K562 (cell line): ENCODE results near the gene PEPD. TPM values are rescaled to one million over a fixed set of nuclear protein-coding genes. Genes with fewer than 3 reads are reported as not detected.

Source experiments
- ATAC-seq: fragments of 200-7000 bp; cut with Tn5 transposase; 3 replicates; pipeline ENCODE4 v1.9.1; 2020; ENCODE audit warnings: moderate library complexity
- BruUV-seq: library from RNA; stranded (reverse); fragments of 400-500 nt; replicated peaks from 2 replicates; lab custom pipeline; 2021; lab: Mats Ljungman, UMichigan
- CTCF ChIA-PET: fragments of 300-600 bp; formaldehyde crosslinking; extraction: SDS; loops from one replicate; lab custom pipeline; 2021; ENCODE audit warnings: low intra/inter-chr PET ratio; lab: Yijun Ruan, JAX
- POLR2A ChIA-PET: fragments of 300-600, 350-650 bp; sonication (Branson Sonifier 250); formaldehyde crosslinking; extraction: SDS; loops from one replicate; lab custom pipeline; 2021; ENCODE audit warnings: antibody characterized with exemption, inconsistent platforms; lab: Yijun Ruan, JAX
- DNase-seq, 4 experiments: peaks; one replicate each; pipeline versions ENCODE4 v3.0.0 to v3.0.0-alpha.2; 2011 to 2018; ENCODE audit warnings: low spot score in 3 of 4, mixed read lengths in 3 of 4; ENCODE audit errors: extremely low read depth in 1 of 4
- FAIRE-seq: peaks from 2 replicates; lab custom pipeline; 2011; peaks lifted over from hg19 to GRCh38; lab: Jason Lieb, UNC
- H2AFZ ChIP-seq: 2 replicates; pipeline ENCODE4 v1.6.0; 2011; ENCODE audit warnings: low read depth, low read length, control low read depth, inconsistent platforms
- H3K27ac ChIP-seq: fragments of 200-600 bp; 3 replicates; pipeline ENCODE4 v1.8.0; 2011; ENCODE audit warnings: low read depth, mild to moderate bottlenecking, control low read depth, inconsistent platforms, low read length, moderate library complexity, mixed read lengths; ENCODE audit errors: extremely low read depth
- H3K27me3 ChIP-seq, 2 experiments: fragments of 300-600 bp in 1 of 2; 2 replicates in 1 of 2; 3 replicates in 1 of 2; pipeline versions ENCODE4 v1.6.0 to v1.8.0; 2011; ENCODE audit warnings: inconsistent platforms in 2 of 2, low read length in 2 of 2, mild to moderate bottlenecking in 1 of 2, mixed read lengths in 1 of 2, moderate library complexity in 1 of 2; ENCODE audit not compliant: control insufficient read depth in 2 of 2, insufficient read depth in 2 of 2
- H3K36me3 ChIP-seq: fragments of 300-600 bp; 3 replicates; pipeline ENCODE4 v1.8.0; 2011; ENCODE audit warnings: mild to moderate bottlenecking, low read length, inconsistent platforms; ENCODE audit not compliant: control insufficient read depth, insufficient read depth
- H3K4me1 ChIP-seq, 2 experiments: fragments of 200-600 bp in 1 of 2; replicated peaks in 1 of 2; 2 replicates in 1 of 2; 3 replicates in 1 of 2; pipeline versions ENCODE4 v1.5.1 to v1.8.0; 2011; ENCODE audit warnings: inconsistent platforms in 2 of 2, low read length in 2 of 2, mild to moderate bottlenecking in 1 of 2, mixed read lengths in 1 of 2, moderate library complexity in 1 of 2; ENCODE audit not compliant: control insufficient read depth in 2 of 2, insufficient read depth in 2 of 2
- H3K4me2 ChIP-seq: 2 replicates; pipeline ENCODE4 v1.6.1; 2011; ENCODE audit warnings: low read length, control low read depth, inconsistent platforms, mixed read lengths; ENCODE audit not compliant: insufficient read depth
- H3K4me3 ChIP-seq: fragments of 200-600 bp; sonication (generic), shearing (Covaris generic); 2 replicates; pipeline ENCODE4 v1.5.1; 2016; ENCODE audit warnings: control low read depth, inconsistent platforms
- H3K79me2 ChIP-seq: fragments of 200-600 bp; 3 replicates; pipeline ENCODE4 v1.8.0; 2011; ENCODE audit warnings: low read length, inconsistent platforms; ENCODE audit not compliant: control insufficient read depth, insufficient read depth
- H3K9ac ChIP-seq, 2 experiments: 2 replicates each; pipeline versions ENCODE4 v1.6.0 to v1.6.1; 2011; ENCODE audit warnings: low read depth in 2 of 2, low read length in 2 of 2, control low read depth in 1 of 2, inconsistent platforms in 1 of 2, mild to moderate bottlenecking in 1 of 2, mixed read lengths in 1 of 2; ENCODE audit not compliant: insufficient read depth in 1 of 2
- H3K9me1 ChIP-seq: one replicate; pipeline ENCODE4 v1.6.0; 2011; ENCODE audit warnings: inconsistent platforms, mild to moderate bottlenecking, low read length, moderate library complexity; ENCODE audit not compliant: control insufficient read depth, insufficient read depth
- H3K9me3 ChIP-seq: replicated peaks from 2 replicates; pipeline ENCODE4 v1.5.1; 2011; ENCODE audit warnings: low read depth, low read length, inconsistent platforms; ENCODE audit not compliant: control insufficient read depth, insufficient read depth
- H4K20me1 ChIP-seq: replicated peaks from 2 replicates; pipeline ENCODE4 v1.6.1; 2011; ENCODE audit warnings: low read length, inconsistent platforms, mixed read lengths; ENCODE audit not compliant: control insufficient read depth, insufficient read depth
- BRF2 ChIP-seq: IDR thresholded peaks from 3 replicates; pipeline ENCODE4 v1.6.1; 2011; ENCODE audit warnings: borderline replicate concordance, mild to moderate bottlenecking; ENCODE audit not compliant: insufficient read length, insufficient read depth
- CEBPG ChIP-seq, 3 experiments: fragments of 200-800 bp in 1 of 3; sonication (Bioruptor generic) in 1 of 3; sonication (generic) in 1 of 3; formaldehyde crosslinking in 1 of 3; IDR thresholded peaks in 2 of 3; conservative IDR thresholded peaks in 1 of 3; 2 replicates each; pipeline versions ENCODE4 v1.6.1 to v1.8.0; 2016 to 2022; ENCODE audit warnings: missing compliant biosample characterization in 2 of 3, missing genetic modification characterization in 2 of 3, mild to moderate bottlenecking in 1 of 3, missing genetic modification reagents in 1 of 3
- CREB3 ChIP-seq: fragments of 450-650 bp; conservative IDR thresholded peaks from 2 replicates; pipeline ENCODE4 v1.6.1; 2016; ENCODE audit warnings: missing genetic modification characterization, low read depth, mild to moderate bottlenecking, missing compliant biosample characterization, moderate library complexity
- CREB5 ChIP-seq: fragments of 250-450 bp; sonication (Bioruptor Pico); IDR thresholded peaks from 2 replicates; pipeline ENCODE4 v1.5.0; 2020; ENCODE audit warnings: mild to moderate bottlenecking
- KLF10 ChIP-seq: fragments of 250-450 bp; sonication (Bioruptor Pico); IDR thresholded peaks from 2 replicates; pipeline ENCODE4 v1.6.1; 2021; ENCODE audit warnings: matching md5 sums
- ZNF253 ChIP-seq: fragments of 250-450 bp; sonication (Bioruptor Pico); conservative IDR thresholded peaks from 2 replicates; pipeline ENCODE4 v1.6.1; 2021; ENCODE audit warnings: mild to moderate bottlenecking
- ZNF280A ChIP-seq: fragments of 450-650 bp; IDR thresholded peaks from 2 replicates; pipeline ENCODE4 v1.6.1; 2018; ENCODE audit warnings: mild to moderate bottlenecking, low read depth; ENCODE audit not compliant: partially characterized antibody
- ZNF436 ChIP-seq: fragments of 250-450, 450-650 bp; sonication (Bioruptor Pico); formaldehyde crosslinking; IDR thresholded peaks from 2 replicates; pipeline ENCODE4 v1.7.0; 2020; ENCODE audit warnings: mild to moderate bottlenecking
- ZNF507 ChIP-seq: conservative IDR thresholded peaks from 2 replicates; pipeline ENCODE4 v1.6.1; 2017; ENCODE audit warnings: missing genetic modification characterization, missing compliant biosample characterization
- WGBS: fragments of 100-300 bp; shearing (Covaris generic); methylation state at CpG from one replicate; pipeline ENCODE4 v1.1.6; 2016; ENCODE audit warnings: low coverage, mixed read lengths; ENCODE audit not compliant: insufficient coverage; ENCODE audit errors: missing lambda C conversion rate; 5-methylcytosine and 5-hydroxymethylcytosine counted together
- in situ Hi-C: fragments of 300-500 bp; cut with MboI; formaldehyde crosslinking; loops from 4 replicates; pipeline ENCODE4 v1.15.0; 2018; ENCODE audit warnings: inconsistent platforms, mixed read lengths
- intact Hi-C: fragments of 100-400 bp; cut with micrococcal nuclease; formaldehyde crosslinking; loops from 2 replicates; pipeline ENCODE4 v1.14.2; 2022
- polyA plus RNA-seq, 8 experiments: library from polyadenylated mRNA; depleted of rRNA in 4 of 8; stranded (reverse) in 5 of 8; unstranded in 3 of 8; fragments of >200 nt; fragmentation: Nextera tagmentation in 2 of 8; fragmentation: Illumina TruSeq in 1 of 8; extraction: Ambion mirVana in 2 of 8; extraction: Trizol in 1 of 8; gene quantifications; 2 replicates each; pipeline versions ENCODE4 v1.2.1 to v1.2.3, GENCODE V29; 2011 to 2014; ENCODE audit warnings: inconsistent platforms in 1 of 8, missing spikeins in 1 of 8
- total RNA-seq, 7 experiments: library from RNA; depleted of rRNA in 6 of 7; stranded (reverse); fragments of >200 nt in 6 of 7; fragmentation: Illumina TruSeq in 2 of 7; extraction: Trizol in 2 of 7; gene quantifications; 2 replicates each; pipeline versions ENCODE4 v1.2.1 to v1.2.3, GENCODE V29; 2011 to 2021; ENCODE audit warnings: low replicate concordance in 1 of 7

PEPD gene
- total and polyA plus RNA-seq, 9 of the 15 experiments (the other 6 are each of a cell fraction or from before 2014, with no cell fraction given) = 1.3 to 19.2 (median 16.0) TPM

- peaks cover 13% of the 10 kb centered on the region for H4K20me1 ChIP-seq
- H3K27ac ChIP-seq = no peak overlapping the region
- H3K9me1 ChIP-seq = no peaks in the 10 kb centered on the region
- BruUV-seq = no TSS peak
- H3K4me1 ChIP-seq = peaks cover 0 to 22% of the 10 kb centered on the region in 2 experiments; a peak in 1 of 5 replicates
- no peak overlapping the region for H3K4me2 ChIP-seq
- CTCF ChIA-PET = no interaction called here
- TF ChIP-seq ZNF280A = no peak
- no peak for TF ChIP-seq ZNF507 (tag)
- TF ChIP-seq CREB3 (tag) = no peak
- no peak for TF ChIP-seq CEBPG (CRISPR knock-in tag; IDR thresholded peaks at IDR 0.05)
- no peak for TF ChIP-seq CEBPG (tag; conservative IDR thresholded peaks at IDR 0.05 in 1 of 2, IDR thresholded peaks at IDR 0.05 in 1 of 2)
- TF ChIP-seq CREB5 (CRISPR knock-in tag) = no peak
- TF ChIP-seq BRF2 = no peak
- TF ChIP-seq ZNF253 (CRISPR knock-in tag) = no peak
- no peak for TF ChIP-seq ZNF436 (CRISPR knock-in tag)
- TF ChIP-seq KLF10 = no peak
- peaks cover 0 to 15% of the 10 kb centered on the region in 2 experiments; a peak in 2 of 5 replicates for H3K27me3 ChIP-seq
- ATAC-seq = no peak
- POLR2A ChIA-PET = no interaction called here
- FAIRE-seq = no peak
- in situ Hi-C loops (loop anchor here (5.0 to 10.0 kb wide), 2 partner anchors 173 to 265 kb away; no protein-coding TSS in a partner anchor), intact Hi-C loops (loop anchor here (5.0 kb wide), 1 partner anchor 268 kb away; no protein-coding TSS in a partner anchor)
- no peaks in the 10 kb centered on the region for H3K79me2 ChIP-seq
- 38% methylated on average over 21 of the region's 27 CpGs for WGBS
- no peak overlapping the region for H3K9ac ChIP-seq
- no peak for DNase-seq
- no peak overlapping the region for H2AFZ ChIP-seq
- H3K36me3 ChIP-seq = no peaks in the 10 kb centered on the region
- no peak overlapping the region for H3K4me3 ChIP-seq
- no peaks in the 10 kb centered on the region for H3K9me3 ChIP-seq
Observed at GRCh38 chr19:33409906-33410685, 111.5 kb downstream of the PEPD start.
